Activated CD4-positive, alpha-beta T cell treated with anti-CD3 and anti-CD28 coated beads, Interleukin-2, amount 10 ng/mL, durations not matched to agents 7 days and 5 days (primary cell): ENCODE measurements around the gene TBC1D8. TPM values are rescaled to one million over a fixed set of nuclear protein-coding genes. Genes with fewer than 3 reads are reported as not detected.

Source experiments
- CTCF ChIA-PET: fragments of 350-600 bp; sonication (Branson Sonifier 250); formaldehyde crosslinking; loops from one replicate; lab custom pipeline; 2021; ENCODE audit warnings: antibody characterized with exemption; lab: Charles Lee
- POLR2A ChIA-PET: fragments of 350-600 bp; sonication (Branson Sonifier 250); formaldehyde crosslinking; loops from one replicate; lab custom pipeline; 2021; ENCODE audit warnings: antibody characterized with exemption; lab: Charles Lee
- DNase-seq: peaks from one replicate; pipeline ENCODE4 v3.0.0-alpha.2; 2020
- H3K27ac Mint-ChIP-seq: one replicate; pipeline ENCODE4 v1.8.0; 2021; ENCODE audit warnings: mild to moderate bottlenecking, moderate library complexity, mixed read lengths
- H3K27me3 Mint-ChIP-seq: one replicate; pipeline ENCODE4 v1.8.0; 2021; ENCODE audit warnings: mixed read lengths
- H3K36me3 Mint-ChIP-seq: one replicate; pipeline ENCODE4 v1.8.0; 2021; ENCODE audit warnings: low read depth, mixed read lengths
- H3K4me1 Mint-ChIP-seq: one replicate; pipeline ENCODE4 v1.8.0; 2021; ENCODE audit warnings: mixed read lengths
- H3K4me3 Mint-ChIP-seq: one replicate; pipeline ENCODE4 v1.8.0; 2021; ENCODE audit warnings: mild to moderate bottlenecking, moderate library complexity, mixed read lengths
- H3K9me3 Mint-ChIP-seq: one replicate; pipeline ENCODE4 v1.8.0; 2021; ENCODE audit warnings: mixed read lengths
- total RNA-seq, 2 experiments: library from RNA; stranded (reverse); gene quantifications; one replicate each; pipeline ENCODE4 v1.2.3, GENCODE V29; 2021

Gene TBC1D8
- total RNA-seq, 2 experiments from 2014 or later, result 0.50 to 0.65 TPM

- Mint-ChIP-seq H3K27me3 (peaks cover 20% of the 10 kb centered on the region), H3K9me3 (no peaks in the 10 kb centered on the region), H3K27ac (no peak overlapping the region), H3K36me3 (no peaks in the 10 kb centered on the region), H3K4me3 (no peak overlapping the region), H3K4me1 (no peaks in the 10 kb centered on the region)
- ChIA-PET POLR2A (no interaction called here), CTCF (no interaction called here)
- DNase-seq, result no peak
Measured at GRCh38 chr2:101142163-101142562, 9.0 kb downstream of the TBC1D8 start.

GRCh38 chr2:101140978-101141655 lies 10.1 kb downstream of the TBC1D8 start:
- POLR2A ChIA-PET, result interaction anchor here (0.6 kb wide), 1 partner anchor 51 kb away, joined by 3 read pairs; no protein-coding TSS in a partner anchor
- H3K27ac Mint-ChIP-seq, result no peak overlapping the region
- CTCF ChIA-PET, result interaction anchor here (1.3 kb wide), 1 partner anchor 9 kb away, joined by 7 read pairs; the partner anchor contains the start of gene TBC1D8
- no peaks in the 10 kb centered on the region for H3K9me3 Mint-ChIP-seq
- no peaks in the 10 kb centered on the region for H3K36me3 Mint-ChIP-seq
- peaks cover 10% of the 10 kb centered on the region for H3K27me3 Mint-ChIP-seq
- no peak overlapping the region for H3K4me3 Mint-ChIP-seq
- H3K4me1 Mint-ChIP-seq, result no peaks in the 10 kb centered on the region
- no peak for DNase-seq

- no peak overlapping the region for H3K4me3 Mint-ChIP-seq
- H3K9me3 Mint-ChIP-seq, result no peaks in the 10 kb centered on the region
- no peak overlapping the region for H3K27ac Mint-ChIP-seq
- peaks cover 10% of the 10 kb centered on the region for H3K27me3 Mint-ChIP-seq
- ChIA-PET CTCF (interaction anchor here (1.3 kb wide), 1 partner anchor 10 kb away, joined by 7 read pairs; the partner anchor contains the start of gene TBC1D8), POLR2A (no interaction called here)
- H3K4me1 Mint-ChIP-seq, result no peaks in the 10 kb centered on the region
- DNase-seq, result no peak
- H3K36me3 Mint-ChIP-seq, result no peaks in the 10 kb centered on the region
Measured at GRCh38 chr2:101140237-101140636, 10.9 kb downstream of the TBC1D8 start.

GRCh38 chr2:101139495-101139894 lies 11.7 kb downstream of the TBC1D8 start:
- no peak overlapping the region for H3K27ac Mint-ChIP-seq
- H3K36me3 Mint-ChIP-seq, result no peaks in the 10 kb centered on the region
- POLR2A ChIA-PET, result no interaction called here
- H3K9me3 Mint-ChIP-seq, result no peaks in the 10 kb centered on the region
- CTCF ChIA-PET, result no interaction called here
- peaks cover 8% of the 10 kb centered on the region for H3K27me3 Mint-ChIP-seq
- no peaks in the 10 kb centered on the region for H3K4me1 Mint-ChIP-seq
- H3K4me3 Mint-ChIP-seq, result no peak overlapping the region
- no peak for DNase-seq

- no peak for DNase-seq
- Mint-ChIP-seq H3K36me3 (no peaks in the 10 kb centered on the region), H3K27ac (no peak overlapping the region), H3K4me1 (no peaks in the 10 kb centered on the region), H3K4me3 (no peak overlapping the region), H3K27me3 (no peaks in the 10 kb centered on the region), H3K9me3 (no peaks in the 10 kb centered on the region)
- POLR2A ChIA-PET, result no interaction called here
- CTCF ChIA-PET, result no interaction called here
Measured at GRCh38 chr2:101135412-101136296, 15.5 kb downstream of the TBC1D8 start.

GRCh38 chr2:101133492-101134100 lies 17.6 kb downstream of the TBC1D8 start:
- POLR2A ChIA-PET, result no interaction called here
- DNase-seq, result no peak
- CTCF ChIA-PET, result no interaction called here

GRCh38 chr2:101132202-101132601 lies 19.0 kb downstream of the TBC1D8 start:
- Mint-ChIP-seq H3K4me1 (no peaks in the 10 kb centered on the region), H3K4me3 (no peak overlapping the region), H3K9me3 (no peaks in the 10 kb centered on the region), H3K36me3 (no peaks in the 10 kb centered on the region), H3K27ac (no peak overlapping the region), H3K27me3 (no peaks in the 10 kb centered on the region)
- DNase-seq, result no peak
- ChIA-PET CTCF (no interaction called here), POLR2A (interaction anchor here (0.6 kb wide), 1 partner anchor 87 kb away, joined by 5 read pairs; no protein-coding TSS in a partner anchor)

More at GRCh38 chr2:101133492-101134100, 17.6 kb downstream of the TBC1D8 start:
- no peaks in the 10 kb centered on the region for H3K27me3 Mint-ChIP-seq
- no peak overlapping the region for H3K4me3 Mint-ChIP-seq
- H3K9me3 Mint-ChIP-seq, result no peaks in the 10 kb centered on the region
- H3K4me1 Mint-ChIP-seq, result no peaks in the 10 kb centered on the region
- no peaks in the 10 kb centered on the region for H3K36me3 Mint-ChIP-seq
- no peak overlapping the region for H3K27ac Mint-ChIP-seq

- Mint-ChIP-seq H3K27ac (no peak overlapping the region), H3K4me3 (no peak overlapping the region), H3K27me3 (no peaks in the 10 kb centered on the region)
Measured at GRCh38 chr2:101130081-101130480, 21.1 kb downstream of the TBC1D8 start.

GRCh38 chr2:101127319-101128056 lies 23.7 kb downstream of the TBC1D8 start:
- ChIA-PET CTCF (interaction anchor here (1.9 kb wide), 1 partner anchor 12 kb away, joined by 5 read pairs; no protein-coding TSS in a partner anchor), POLR2A (interaction anchor here (0.5 kb wide), 1 partner anchor 62 kb away, joined by 3 read pairs; no protein-coding TSS in a partner anchor)
- H3K36me3 Mint-ChIP-seq, result no peaks in the 10 kb centered on the region
- peaks cover 12% of the 10 kb centered on the region for H3K4me1 Mint-ChIP-seq
- no peak overlapping the region for H3K4me3 Mint-ChIP-seq
- H3K27me3 Mint-ChIP-seq, result no peaks in the 10 kb centered on the region
- no peak overlapping the region for H3K27ac Mint-ChIP-seq
- DNase-seq, result no peak
- H3K9me3 Mint-ChIP-seq, result no peaks in the 10 kb centered on the region

More at GRCh38 chr2:101130081-101130480, 21.1 kb downstream of the TBC1D8 start:
- H3K9me3 Mint-ChIP-seq, result no peaks in the 10 kb centered on the region
- ChIA-PET CTCF (interaction anchor here (0.6 to 0.7 kb wide), 2 partner anchors 11 to 135 kb away, joined by 3 read pairs; no protein-coding TSS in a partner anchor), POLR2A (interaction anchor here (0.6 kb wide), 1 partner anchor 95 kb away, joined by 4 read pairs; no protein-coding TSS in a partner anchor)
- H3K36me3 Mint-ChIP-seq, result no peaks in the 10 kb centered on the region
- H3K4me1 Mint-ChIP-seq, result peaks cover 9% of the 10 kb centered on the region
- DNase-seq, result no peak

- Mint-ChIP-seq H3K4me3 (no peak overlapping the region), H3K27me3 (no peaks in the 10 kb centered on the region)
- CTCF ChIA-PET, result interaction anchor here (1.9 kb wide), 1 partner anchor 10 kb away, joined by 5 read pairs; no protein-coding TSS in a partner anchor
Measured at GRCh38 chr2:101125808-101126207, 25.4 kb downstream of the TBC1D8 start.

GRCh38 chr2:101125374-101125773 lies 25.8 kb downstream of the TBC1D8 start:
- ChIA-PET POLR2A (no interaction called here), CTCF (interaction anchor here (1.9 kb wide), 1 partner anchor 10 kb away, joined by 5 read pairs; no protein-coding TSS in a partner anchor)
- Mint-ChIP-seq H3K27ac (no peak overlapping the region), H3K4me1 (peaks cover 12% of the 10 kb centered on the region), H3K4me3 (no peak overlapping the region), H3K9me3 (no peaks in the 10 kb centered on the region), H3K36me3 (no peaks in the 10 kb centered on the region), H3K27me3 (no peaks in the 10 kb centered on the region)
- no peak for DNase-seq

More at GRCh38 chr2:101125808-101126207, 25.4 kb downstream of the TBC1D8 start:
- H3K27ac Mint-ChIP-seq, result no peak overlapping the region
- POLR2A ChIA-PET, result no interaction called here
- DNase-seq, result no peak
- H3K36me3 Mint-ChIP-seq, result no peaks in the 10 kb centered on the region
- peaks cover 12% of the 10 kb centered on the region for H3K4me1 Mint-ChIP-seq
- H3K9me3 Mint-ChIP-seq, result no peaks in the 10 kb centered on the region
